Measurements from ENCODE around the gene DNMT3L.
"Not testable (repeated sequence)": the region's sequence is repeated elsewhere in the genome, so short reads cannot be mapped to it uniquely, and the experiment has no call there.

Gene DNMT3L

GRCh38 chr21:44261675-44262295, at the start of gene DNMT3L:
TSS of gene DNMT3L (minus strand) at chr21:44261897. CDS start at chr21:44261259, 638 bp downstream.
- DNase-seq (ENCODE audit: low read depth in 2 of 2) = no peak

DNA sequence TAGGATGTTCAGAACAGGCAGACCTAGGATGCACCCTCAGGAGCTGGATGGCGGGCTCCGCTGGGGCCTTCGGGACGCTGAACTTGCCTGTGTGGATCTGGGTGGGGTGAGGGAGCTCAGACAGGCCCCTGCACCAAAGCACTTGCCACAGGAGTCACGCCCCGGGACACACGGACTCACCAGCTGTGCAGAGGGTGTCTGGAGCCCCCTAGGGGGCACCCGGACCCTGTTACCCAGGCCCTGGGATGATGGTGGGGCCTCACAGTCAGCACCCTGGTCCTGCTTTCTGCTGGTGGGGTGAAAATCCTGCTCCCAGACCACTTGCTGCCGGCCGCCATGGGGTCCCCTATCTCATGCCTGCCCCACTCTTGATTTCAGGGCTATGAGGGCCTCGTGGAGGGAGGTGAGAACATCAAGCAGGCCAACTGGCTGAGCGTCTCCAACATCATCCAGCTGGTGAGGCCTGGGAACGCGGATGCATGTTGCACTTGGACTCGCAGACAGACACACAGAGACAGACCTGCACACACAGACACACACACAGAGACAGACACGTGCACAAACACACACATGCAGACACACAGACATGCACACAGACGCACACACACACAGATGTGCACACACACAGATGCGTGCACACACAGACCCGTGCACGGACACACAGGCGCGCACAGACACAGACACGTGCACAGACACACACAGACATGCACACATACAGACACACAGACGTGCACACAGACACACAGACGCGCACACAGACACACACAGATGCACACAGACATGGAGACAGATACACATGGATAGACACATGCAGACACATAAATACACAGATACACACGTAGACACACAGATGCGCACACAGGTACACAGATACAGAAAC, 49.2 kb upstream of the DNMT3L start:
- no peak for DNase-seq (ENCODE audit: low read depth in 2 of 2)

DNA sequence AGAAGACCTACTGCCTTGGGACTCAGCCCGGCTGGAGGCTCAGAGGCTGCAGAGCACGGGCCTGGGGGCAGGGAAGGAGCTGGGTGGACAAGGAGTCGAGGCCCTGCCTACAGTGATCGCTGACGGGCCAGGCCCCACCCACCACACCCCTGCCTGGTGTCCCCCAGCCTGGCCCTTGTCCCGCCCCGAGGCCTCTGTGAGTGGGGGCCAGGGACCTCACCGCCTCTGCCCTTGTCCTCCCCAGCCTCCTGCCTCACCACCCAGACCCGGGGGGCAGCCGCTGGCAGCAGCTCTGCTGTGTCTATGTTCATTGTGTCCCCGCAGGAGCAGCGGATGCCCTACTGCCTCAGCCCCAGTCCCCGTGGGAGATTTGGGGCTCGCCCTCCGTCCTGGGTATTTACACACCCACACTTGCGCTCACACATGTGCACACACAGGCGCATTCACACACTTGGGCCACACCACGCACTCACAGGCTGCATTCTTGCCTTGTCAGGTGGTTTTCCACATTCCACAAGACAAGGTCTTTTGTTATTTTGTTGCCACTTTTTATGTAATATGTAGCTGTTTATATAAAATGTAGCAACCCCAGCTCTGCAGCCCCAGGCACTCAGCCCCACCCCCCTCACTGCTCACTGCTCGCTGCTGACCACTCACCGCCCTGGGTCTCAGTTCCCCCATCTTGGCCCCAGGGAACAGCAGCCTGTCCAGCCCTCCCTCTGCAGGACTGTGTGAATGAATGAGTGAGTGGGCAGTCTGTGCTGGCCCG, 45.4 kb upstream of the DNMT3L start:
- no peak for DNase-seq (ENCODE audit: low read depth in 2 of 2)

DNA sequence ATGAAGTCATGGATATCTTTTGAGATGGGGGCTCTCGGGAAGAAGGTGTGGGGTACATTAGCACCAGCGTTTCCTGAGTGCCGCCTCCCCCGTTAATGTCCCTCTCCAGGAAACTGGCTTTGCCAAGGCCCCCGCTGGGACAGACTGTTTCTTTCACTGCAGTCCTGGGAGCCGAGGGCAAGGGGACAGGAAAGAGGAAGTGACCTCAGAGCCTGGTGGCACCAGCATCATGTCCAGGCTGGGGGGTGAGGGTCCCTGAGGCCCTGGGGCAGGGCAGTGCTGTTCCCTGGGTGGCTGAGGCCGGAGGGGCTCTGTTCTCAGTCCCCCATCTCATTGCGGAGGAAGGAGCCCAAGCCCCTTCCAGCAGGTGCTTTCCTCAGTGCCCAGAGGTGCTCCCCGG, 44.0 kb upstream of the DNMT3L start:
- DNase-seq (ENCODE audit: low read depth in 2 of 2) = no peak

- DNase-seq (ENCODE audit: low read depth in 2 of 2) = no peak
These were observed 43.2 kb upstream of the DNMT3L start for GRCh38 chr21:44304877-44305293.

DNA sequence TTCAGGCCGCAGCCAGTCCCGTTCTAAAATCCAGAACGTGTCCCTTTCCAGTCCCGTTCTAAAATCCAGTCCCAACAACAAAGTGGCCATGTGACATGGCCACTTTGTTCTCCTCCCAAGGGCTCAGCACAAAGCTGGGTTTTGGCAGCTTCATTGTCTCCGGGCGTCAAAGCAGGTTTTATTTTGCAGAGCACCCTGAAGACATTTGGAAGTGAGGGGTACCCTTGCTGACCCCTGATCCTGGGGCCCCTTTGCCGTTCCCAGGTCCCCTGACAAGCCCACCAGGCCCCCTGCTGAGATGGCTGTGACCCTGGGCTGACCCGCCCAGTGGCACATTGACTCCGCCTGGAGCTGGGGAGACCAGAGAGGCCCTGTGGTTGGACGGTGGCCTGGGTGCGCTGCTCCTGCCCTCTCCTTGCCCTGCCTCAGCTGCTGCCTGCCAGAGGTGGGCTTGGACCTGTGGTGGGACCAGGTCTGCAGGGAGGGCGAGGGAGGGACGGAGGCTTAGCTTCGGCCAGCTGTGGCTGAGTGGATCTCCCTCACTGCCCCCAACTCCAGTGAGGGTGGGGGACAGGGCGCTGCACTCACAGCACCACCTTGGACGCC, 42.4 kb upstream of the DNMT3L start:
- no peak for DNase-seq (ENCODE audit: low read depth in 2 of 2)

DNA sequence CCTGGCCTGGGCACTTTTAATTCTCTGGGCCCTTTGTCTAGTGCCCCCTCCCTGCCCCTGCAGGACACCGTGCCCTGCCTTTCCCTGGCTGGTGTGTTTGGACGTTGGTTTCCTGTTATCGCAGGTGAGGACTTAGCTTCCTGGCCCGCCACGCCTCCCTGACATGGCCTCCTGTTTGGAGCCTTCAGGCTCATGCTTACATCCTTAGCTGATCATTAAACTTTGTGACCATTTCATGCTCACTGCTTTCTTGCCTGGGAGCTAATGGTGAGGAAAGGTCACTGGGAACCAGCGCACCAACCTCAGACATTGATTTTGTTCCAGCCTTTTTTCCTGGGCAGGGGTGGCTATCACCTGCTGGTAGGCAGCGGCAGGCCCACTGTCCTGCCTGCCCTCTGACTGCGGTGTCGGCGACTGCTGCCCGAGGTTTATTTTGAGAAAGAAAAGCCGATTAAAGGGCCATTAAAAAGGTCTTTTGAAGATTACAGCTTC, 41.8 kb upstream of the DNMT3L start:
- DNase-seq (ENCODE audit: low read depth in 2 of 2) = no peak

DNA sequence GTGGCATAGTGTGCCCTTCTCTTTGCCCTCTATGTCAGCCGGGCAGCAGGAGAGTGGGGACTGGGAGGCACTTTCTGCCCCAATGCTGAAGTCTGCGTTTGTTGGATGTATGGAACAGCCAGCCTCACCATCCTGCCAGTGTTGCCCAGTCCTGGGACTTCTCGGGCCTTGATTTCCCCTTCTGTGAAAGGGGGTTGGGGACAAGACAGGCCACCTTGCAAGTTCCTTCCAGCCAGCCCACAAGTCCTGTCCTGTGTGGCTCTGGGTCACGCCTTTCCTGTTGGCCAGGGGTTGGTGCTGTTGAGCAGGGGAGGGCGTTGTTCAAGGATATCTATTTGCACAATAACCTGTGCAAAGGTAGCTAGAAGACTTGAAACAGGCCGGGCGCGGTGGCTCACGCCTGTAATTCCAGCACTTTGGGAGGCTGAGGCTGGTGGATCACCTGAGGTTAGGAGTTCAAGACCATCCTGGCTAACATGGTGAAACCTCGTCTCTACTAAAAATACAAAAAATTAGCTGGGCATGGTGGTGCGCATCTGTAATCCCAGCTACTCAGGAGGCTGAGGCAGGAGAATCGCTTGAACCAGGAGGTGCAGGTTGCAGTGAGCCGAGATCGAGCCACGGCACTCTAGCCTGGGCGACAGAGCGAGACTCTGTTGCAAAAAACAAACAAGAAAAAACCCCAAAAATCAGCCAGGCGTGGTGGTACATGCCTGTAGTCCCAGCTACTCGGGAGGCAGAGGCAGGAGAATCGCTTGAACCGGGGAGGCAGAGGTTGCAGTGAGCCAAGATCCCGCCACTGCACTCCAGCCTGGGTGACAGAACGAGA, 41.1 kb upstream of the DNMT3L start:
- not testable (repeated sequence) for DNase-seq (ENCODE audit: low read depth in 2 of 2)

- no peak for DNase-seq (ENCODE audit: low read depth in 2 of 2)
These were observed 40.3 kb upstream of the DNMT3L start for GRCh38 chr21:44301961-44302406.

- no peak for DNase-seq (ENCODE audit: low read depth in 2 of 2)
These were observed 39.4 kb upstream of the DNMT3L start for GRCh38 chr21:44301141-44301540.

DNA sequence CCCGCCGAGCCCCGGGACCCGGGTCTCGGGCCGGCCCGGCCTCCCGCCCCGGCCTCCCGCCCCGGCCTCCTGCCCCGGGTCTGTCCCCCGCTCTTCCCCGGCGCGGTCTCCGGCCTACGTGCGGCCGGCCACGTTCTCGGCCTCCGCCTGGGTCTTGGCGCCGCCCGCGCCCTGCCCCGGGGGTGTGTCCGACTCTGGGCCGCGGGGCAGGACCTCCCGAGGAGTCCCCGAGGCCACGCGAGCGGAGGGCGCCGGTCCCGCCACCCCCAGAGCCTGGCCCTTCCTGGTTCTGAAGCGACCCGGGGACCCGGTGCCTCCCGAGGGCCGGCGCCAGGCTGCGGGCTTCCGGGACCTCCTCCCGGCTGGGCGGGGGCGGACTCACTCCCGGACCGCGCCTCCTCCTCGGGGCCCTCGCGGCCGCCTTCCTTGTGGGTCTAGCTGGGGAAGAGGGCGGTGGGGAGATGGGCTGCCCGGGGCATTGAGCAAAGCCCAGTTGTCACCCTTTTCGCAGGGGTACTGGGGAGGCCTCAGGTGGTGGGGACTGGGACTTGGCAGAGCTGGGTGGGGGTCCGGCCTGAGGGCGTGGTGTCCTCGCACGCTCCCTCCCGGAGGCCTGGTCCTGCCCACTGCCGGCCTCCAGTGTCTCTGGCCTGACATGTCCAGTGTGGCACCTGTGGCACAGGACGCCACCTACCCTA, 38.7 kb upstream of the DNMT3L start:
- peak in 1 of 2 donors; percentile 50 for DNase-seq (ENCODE audit: low read depth in 2 of 2)

DNA sequence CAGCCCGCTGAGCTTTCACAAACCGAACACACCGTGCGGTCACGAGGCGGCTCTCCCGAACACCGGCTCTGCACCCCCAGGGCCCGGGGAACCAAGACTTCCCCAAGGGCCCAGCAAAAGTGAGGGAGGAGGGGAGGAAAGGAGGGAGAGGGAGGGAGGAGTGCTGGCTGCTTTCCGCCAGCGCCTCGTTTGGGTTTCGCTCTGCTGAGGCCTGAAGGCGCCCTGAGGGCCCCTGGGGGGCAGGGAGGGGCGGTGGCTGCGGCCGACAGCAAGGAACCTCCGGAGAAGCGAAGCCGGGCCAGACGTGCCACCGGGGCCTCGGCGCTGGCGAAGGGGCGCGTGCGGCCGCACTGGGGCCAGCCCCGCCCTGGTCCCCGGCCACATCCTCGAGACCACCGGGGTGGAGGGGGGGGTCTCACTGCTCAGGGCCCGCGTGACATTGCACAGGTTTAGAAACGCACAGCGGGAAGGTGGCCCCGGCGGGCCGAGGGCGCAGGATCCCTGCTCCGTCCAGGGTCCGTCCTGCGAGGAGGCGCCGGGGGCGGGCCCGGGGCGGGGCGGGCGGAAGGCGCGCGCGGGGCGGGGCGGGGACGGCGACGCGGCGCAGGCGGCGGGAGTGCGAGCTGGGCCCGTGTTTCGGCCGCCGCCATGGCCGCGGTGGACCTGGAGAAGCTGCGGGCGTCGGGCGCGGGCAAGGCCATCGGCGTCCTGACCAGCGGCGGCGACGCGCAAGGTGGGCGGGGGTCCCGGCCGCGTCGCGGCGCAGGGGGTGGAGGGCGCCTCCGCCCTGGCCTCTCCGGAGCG, 38.0 kb upstream of the DNMT3L start, which contains the start of gene PFKL:
TSS of gene PFKL (plus strand) at position 596 of the 804 bp plus-strand sequence. CDS start at position 649, 53 bp downstream.
- peak in 1 of 2 donors; percentile 40 for DNase-seq (ENCODE audit: low read depth in 2 of 2)

DNA sequence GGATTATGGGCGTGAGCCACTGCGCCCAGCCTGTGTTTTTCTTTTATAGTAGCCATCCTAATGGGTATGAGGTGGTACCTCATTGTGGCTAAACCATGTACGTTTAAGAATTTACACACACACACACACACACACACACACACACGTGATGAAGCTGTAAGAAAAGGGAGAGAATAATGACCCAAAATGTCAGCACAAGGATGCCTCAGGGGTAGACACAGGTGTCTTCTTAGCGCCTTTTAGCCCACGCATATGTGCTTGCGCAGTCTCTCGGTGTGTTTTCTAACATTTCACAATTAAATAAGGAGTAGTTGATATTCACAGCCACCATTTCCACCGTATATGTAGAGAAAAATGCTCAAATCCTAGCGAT, 37.4 kb upstream of the DNMT3L start:
- DNase-seq (ENCODE audit: low read depth in 2 of 2) = no peak

DNA sequence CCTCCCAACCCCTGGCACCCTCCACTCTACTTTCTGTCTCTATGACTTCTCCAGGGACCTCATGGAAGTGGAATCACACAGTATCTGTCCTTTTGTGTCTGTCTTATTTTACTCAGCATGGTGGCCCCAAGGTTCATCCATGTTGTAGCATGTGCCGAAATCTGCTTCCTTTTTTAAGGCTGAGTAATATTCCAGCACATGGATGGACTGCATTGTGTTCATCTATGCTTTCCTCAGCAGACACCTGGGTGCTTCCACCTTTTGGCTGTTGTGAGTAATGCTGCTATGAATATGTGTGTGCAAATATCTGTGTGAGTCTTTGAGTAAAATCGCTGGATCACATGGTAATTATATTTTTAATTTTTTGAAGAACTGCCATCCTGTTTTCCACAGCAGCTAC, 36.6 kb upstream of the DNMT3L start:
- no peak for DNase-seq (ENCODE audit: low read depth in 2 of 2)

DNA sequence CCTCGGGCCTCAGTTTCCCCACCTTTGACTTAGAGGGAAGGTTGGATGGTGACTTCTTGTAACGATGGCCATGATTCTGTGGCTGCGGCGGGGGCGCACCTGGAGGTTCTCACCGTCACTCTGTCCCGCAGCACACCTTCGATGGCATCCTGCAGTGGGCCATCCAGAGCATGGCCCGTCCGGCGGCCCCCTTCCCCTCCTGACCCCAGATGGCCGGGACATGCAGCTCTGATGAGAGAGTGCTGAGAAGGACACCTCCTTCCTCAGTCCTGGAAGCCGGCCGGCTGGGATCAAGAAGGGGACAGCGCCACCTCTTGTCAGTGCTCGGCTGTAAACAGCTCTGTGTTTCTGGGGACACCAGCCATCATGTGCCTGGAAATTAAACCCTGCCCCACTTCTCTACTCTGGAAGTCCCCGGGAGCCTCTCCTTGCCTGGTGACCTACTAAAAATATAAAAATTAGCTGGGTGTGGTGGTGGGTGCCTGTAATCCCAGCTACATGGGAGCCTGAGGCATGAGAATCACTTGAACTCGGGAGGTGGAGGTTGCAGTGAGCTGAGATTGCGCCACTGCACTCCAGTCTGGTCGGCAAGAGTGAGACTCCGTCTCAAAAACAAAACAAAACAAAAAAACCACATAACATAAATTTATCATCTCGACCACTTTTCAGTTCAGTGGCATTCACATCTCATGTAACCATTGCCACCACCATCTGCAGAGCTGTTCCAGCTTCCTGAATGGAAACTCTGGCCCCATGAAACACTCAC, 36.0 kb upstream of the DNMT3L start:
- peak; percentile 46 to 53 for DNase-seq (ENCODE audit: low read depth in 2 of 2)

- no peak for DNase-seq (ENCODE audit: low read depth in 2 of 2)
These were observed 35.2 kb upstream of the DNMT3L start for GRCh38 chr21:44296916-44297315.

DNA sequence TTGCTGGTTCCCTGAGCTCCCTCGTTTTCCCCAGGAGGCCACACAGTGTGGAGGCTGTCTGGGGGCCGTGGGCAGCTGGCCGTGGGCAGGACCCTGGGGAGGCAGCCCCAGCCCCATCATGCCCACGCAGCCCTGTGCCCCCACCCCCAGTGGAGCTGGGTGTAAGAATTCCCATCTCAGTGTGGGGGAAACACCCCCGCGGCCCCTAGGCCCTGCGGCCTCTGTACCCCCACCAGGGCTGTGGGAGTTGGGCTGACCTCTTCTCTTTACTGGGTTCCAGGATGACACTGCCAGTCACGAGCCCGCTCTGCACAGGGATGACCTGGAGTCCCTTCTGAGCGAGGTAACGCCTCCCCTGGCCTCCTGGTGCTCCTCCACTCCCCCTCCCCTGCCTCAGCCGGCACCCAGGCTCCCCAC, 34.4 kb upstream of the DNMT3L start:
- no peak for DNase-seq (ENCODE audit: low read depth in 2 of 2)

- DNase-seq (ENCODE audit: low read depth in 2 of 2) = no peak
These were observed 33.9 kb upstream of the DNMT3L start for GRCh38 chr21:44295646-44296045.
